Measurements from ENCODE around the gene FHIT. TPM values are rescaled to one million over a fixed set of nuclear protein-coding genes. Genes with fewer than 3 reads are reported as not detected.
"Not testable (repeated sequence)": the region's sequence is repeated elsewhere in the genome, so short reads cannot be mapped to it uniquely, and the experiment has no call there.

Gene FHIT
- polyA plus RNA-seq, 1 donor, result 35.8 TPM

GRCh38 chr3:61015859-61016258 is 235.4 kb downstream of the FHIT start:
- 88% methylated on average over 1 of the region's 1 CpG for WGBS (ENCODE audit: insufficient coverage, low lambda C conversion rate)
- H3K27ac ChIP-seq (ENCODE audit: low read length), result no peak overlapping the region
- H3K27me3 ChIP-seq (ENCODE audit: control insufficient read depth, insufficient read depth, low read length), result no peaks in the 10 kb centered on the region
- no peak for DNase-seq
- H3K4me3 ChIP-seq (ENCODE audit: low read length), result no peak overlapping the region
- H3K9me3 ChIP-seq (ENCODE audit: control insufficient read depth, low read depth, low read length), result no peaks in the 10 kb centered on the region
- H3K36me3 ChIP-seq (ENCODE audit: control insufficient read depth, insufficient read depth, low read length), result no peaks in the 10 kb centered on the region
- no peaks in the 10 kb centered on the region for H3K4me1 ChIP-seq (ENCODE audit: control insufficient read depth, insufficient read depth, low read length)

DNA sequence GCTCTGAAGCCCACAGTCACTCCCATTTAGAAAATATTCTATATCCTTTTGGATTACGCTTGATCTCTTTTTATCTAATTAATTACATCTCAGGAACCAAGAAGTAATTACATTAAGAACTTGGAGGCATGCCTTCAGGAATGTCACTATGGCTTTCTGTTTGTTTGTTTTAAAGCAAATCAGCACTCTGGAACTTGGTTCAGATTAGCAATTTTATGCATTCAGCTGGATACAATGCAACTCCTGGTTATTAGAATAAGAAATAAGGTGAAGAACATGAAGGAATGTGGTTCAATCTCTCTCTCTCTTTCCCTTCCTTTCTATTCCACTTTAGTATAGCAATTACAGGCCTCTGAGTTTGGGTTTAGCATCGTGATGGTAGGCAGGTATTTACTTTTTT is 235.8 kb downstream of the FHIT start:
- no peak overlapping the region for H3K4me3 ChIP-seq (ENCODE audit: low read length)
- no peaks in the 10 kb centered on the region for H3K36me3 ChIP-seq (ENCODE audit: control insufficient read depth, insufficient read depth, low read length)
- no peak for DNase-seq
- H3K4me1 ChIP-seq (ENCODE audit: control insufficient read depth, insufficient read depth, low read length), result no peaks in the 10 kb centered on the region
- no peaks in the 10 kb centered on the region for H3K27me3 ChIP-seq (ENCODE audit: control insufficient read depth, insufficient read depth, low read length)
- WGBS (ENCODE audit: insufficient coverage, low lambda C conversion rate), result 40% methylated on average over 1 of the region's 2 CpGs
- H3K9me3 ChIP-seq (ENCODE audit: control insufficient read depth, low read depth, low read length), result no peaks in the 10 kb centered on the region
- H3K27ac ChIP-seq (ENCODE audit: low read length), result no peak overlapping the region

DNA sequence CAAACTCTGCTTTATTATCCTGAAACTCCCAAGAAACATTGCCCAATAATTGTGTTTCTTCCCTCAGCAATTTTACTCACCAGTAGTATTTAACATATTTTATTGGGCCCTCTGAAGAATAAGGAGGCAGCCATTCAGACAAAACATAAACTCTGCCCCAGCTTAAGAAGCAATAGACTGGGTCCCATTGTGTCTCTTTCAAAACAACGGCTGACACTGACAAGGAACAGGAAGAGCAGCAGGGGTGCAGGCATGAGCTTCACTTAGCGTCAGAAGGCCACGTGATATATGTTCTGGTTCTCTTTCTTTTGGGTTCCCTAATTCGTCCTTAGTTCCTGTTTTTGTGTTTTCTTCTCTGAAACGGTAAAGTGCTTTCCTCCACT is 242.3 kb downstream of the FHIT start:
- Histone ChIP-seq H3K27me3 (ENCODE audit: control insufficient read depth, insufficient read depth, low read length) (no peaks in the 10 kb centered on the region), H3K4me3 (ENCODE audit: low read length) (no peak overlapping the region), H3K4me1 (ENCODE audit: control insufficient read depth, insufficient read depth, low read length) (no peaks in the 10 kb centered on the region), H3K27ac (ENCODE audit: low read length) (no peak overlapping the region), H3K36me3 (ENCODE audit: control insufficient read depth, insufficient read depth, low read length) (no peaks in the 10 kb centered on the region), H3K9me3 (ENCODE audit: control insufficient read depth, low read depth, low read length) (no peaks in the 10 kb centered on the region)
- WGBS (ENCODE audit: insufficient coverage, low lambda C conversion rate), result 67% methylated on average over 1 of the region's 5 CpGs
- DNase-seq, result no peak

GRCh38 chr3:61008153-61008997 is 242.9 kb downstream of the FHIT start:
- Histone ChIP-seq H3K9me3 (ENCODE audit: control insufficient read depth, low read depth, low read length) (no peaks in the 10 kb centered on the region), H3K4me1 (ENCODE audit: control insufficient read depth, insufficient read depth, low read length) (no peaks in the 10 kb centered on the region), H3K36me3 (ENCODE audit: control insufficient read depth, insufficient read depth, low read length) (no peaks in the 10 kb centered on the region), H3K4me3 (ENCODE audit: low read length) (no peak overlapping the region), H3K27me3 (ENCODE audit: control insufficient read depth, insufficient read depth, low read length) (no peaks in the 10 kb centered on the region), H3K27ac (ENCODE audit: low read length) (no peak overlapping the region)
- WGBS (ENCODE audit: insufficient coverage, low lambda C conversion rate), result 80% methylated on average over 1 of the region's 5 CpGs
- DNase-seq, result no peak

DNA sequence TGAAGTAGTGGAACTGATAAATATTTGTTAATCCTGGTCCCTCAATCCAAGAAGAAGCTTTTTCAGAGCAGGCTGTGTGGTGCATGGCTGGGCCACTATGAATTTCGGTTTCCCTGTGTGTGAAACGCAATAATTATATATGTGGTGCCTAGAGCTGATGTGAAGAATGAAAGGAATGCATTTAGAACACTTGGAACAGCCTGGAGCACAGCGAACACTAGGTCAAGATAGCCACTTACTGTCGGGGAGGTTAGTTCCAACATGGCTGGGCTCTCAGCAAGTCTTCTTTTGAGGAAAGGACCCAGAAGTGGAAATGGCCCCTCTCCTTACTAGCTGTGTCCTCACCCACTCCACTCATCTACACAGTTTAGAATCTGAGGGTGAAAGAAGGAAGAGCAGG is 245.7 kb downstream of the FHIT start:
- Histone ChIP-seq H3K27ac (ENCODE audit: low read length) (no peak overlapping the region), H3K27me3 (ENCODE audit: control insufficient read depth, insufficient read depth, low read length) (no peaks in the 10 kb centered on the region), H3K4me3 (ENCODE audit: low read length) (no peak overlapping the region), H3K9me3 (ENCODE audit: control insufficient read depth, low read depth, low read length) (no peaks in the 10 kb centered on the region), H3K36me3 (ENCODE audit: control insufficient read depth, insufficient read depth, low read length) (no peaks in the 10 kb centered on the region), H3K4me1 (ENCODE audit: control insufficient read depth, insufficient read depth, low read length) (no peaks in the 10 kb centered on the region)
- WGBS (ENCODE audit: insufficient coverage, low lambda C conversion rate), result no CpG with 5 or more reads among the region's 4 CpGs
- no peak for DNase-seq

- H3K9me3 ChIP-seq (ENCODE audit: control insufficient read depth, low read depth, low read length), result no peaks in the 10 kb centered on the region
- 100% methylated on average over 2 of the region's 3 CpGs for WGBS (ENCODE audit: insufficient coverage, low lambda C conversion rate)
- H3K27ac ChIP-seq (ENCODE audit: low read length), result no peak overlapping the region
- no peaks in the 10 kb centered on the region for H3K36me3 ChIP-seq (ENCODE audit: control insufficient read depth, insufficient read depth, low read length)
- H3K4me1 ChIP-seq (ENCODE audit: control insufficient read depth, insufficient read depth, low read length), result no peaks in the 10 kb centered on the region
- H3K27me3 ChIP-seq (ENCODE audit: control insufficient read depth, insufficient read depth, low read length), result no peaks in the 10 kb centered on the region
- no peak overlapping the region for H3K4me3 ChIP-seq (ENCODE audit: low read length)
- no peak for DNase-seq
Measured at GRCh38 chr3:60998858-60999257, 252.4 kb downstream of the FHIT start.

DNA sequence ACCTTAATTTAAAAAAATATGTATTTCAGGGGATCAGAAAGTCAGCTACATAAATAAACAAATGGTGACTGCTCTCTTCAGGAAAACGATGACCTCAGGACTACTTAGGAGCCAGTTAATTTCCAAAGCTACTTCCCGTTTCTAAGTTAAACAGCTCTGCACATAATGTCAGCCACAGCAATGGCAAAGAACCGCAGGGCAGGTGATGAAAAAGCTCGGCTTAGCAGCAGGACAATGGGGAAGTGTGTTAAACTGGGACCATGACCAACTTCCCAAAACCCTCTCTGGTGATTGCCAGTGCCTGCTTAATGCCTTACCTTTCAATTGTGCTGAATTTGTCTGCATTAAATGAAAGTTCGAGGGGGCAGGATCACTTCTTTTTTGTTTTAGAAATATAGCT is 258.9 kb downstream of the FHIT start:
- no peak overlapping the region for H3K27ac ChIP-seq (ENCODE audit: low read length)
- WGBS (ENCODE audit: insufficient coverage, low lambda C conversion rate), result no CpG with 5 or more reads among the region's 5 CpGs
- no peak for DNase-seq

DNA sequence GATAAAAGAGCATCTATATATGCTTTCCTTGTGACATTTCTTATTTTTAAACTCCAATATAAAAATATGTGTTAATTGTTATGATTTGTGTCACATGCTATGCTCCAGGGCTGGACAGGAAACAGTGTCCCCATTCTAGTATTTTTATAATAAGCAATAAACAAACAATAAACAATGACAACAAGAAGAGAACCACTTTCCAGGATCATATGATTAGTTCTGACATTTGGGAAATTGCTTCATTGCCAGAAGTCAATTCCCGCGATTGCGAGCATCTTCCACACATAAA is 260.9 kb downstream of the FHIT start:
- no peak overlapping the region for H3K4me3 ChIP-seq (ENCODE audit: low read length)
- no peak for DNase-seq
- H3K27ac ChIP-seq (ENCODE audit: low read length), result no peak overlapping the region
- no peaks in the 10 kb centered on the region for H3K36me3 ChIP-seq (ENCODE audit: control insufficient read depth, insufficient read depth, low read length)
- WGBS (ENCODE audit: insufficient coverage, low lambda C conversion rate), result no CpG with 5 or more reads among the region's 3 CpGs
- no peaks in the 10 kb centered on the region for H3K27me3 ChIP-seq (ENCODE audit: control insufficient read depth, insufficient read depth, low read length)
- H3K4me1 ChIP-seq (ENCODE audit: control insufficient read depth, insufficient read depth, low read length), result no peaks in the 10 kb centered on the region
- H3K9me3 ChIP-seq (ENCODE audit: control insufficient read depth, low read depth, low read length), result no peaks in the 10 kb centered on the region

More for the DNA sequence above, 258.9 kb downstream of the FHIT start:
- Histone ChIP-seq H3K9me3 (ENCODE audit: control insufficient read depth, low read depth, low read length) (no peaks in the 10 kb centered on the region), H3K4me3 (ENCODE audit: low read length) (no peak overlapping the region), H3K36me3 (ENCODE audit: control insufficient read depth, insufficient read depth, low read length) (no peaks in the 10 kb centered on the region), H3K27me3 (ENCODE audit: control insufficient read depth, insufficient read depth, low read length) (no peaks in the 10 kb centered on the region), H3K4me1 (ENCODE audit: control insufficient read depth, insufficient read depth, low read length) (no peaks in the 10 kb centered on the region)

GRCh38 chr3:60989626-60990441 is 261.4 kb downstream of the FHIT start:
- no peaks in the 10 kb centered on the region for H3K27me3 ChIP-seq (ENCODE audit: control insufficient read depth, insufficient read depth, low read length)
- H3K9me3 ChIP-seq (ENCODE audit: control insufficient read depth, low read depth, low read length), result no peaks in the 10 kb centered on the region
- no peak for DNase-seq
- WGBS (ENCODE audit: insufficient coverage, low lambda C conversion rate), result 71% methylated on average over 1 of the region's 11 CpGs
- no peaks in the 10 kb centered on the region for H3K4me1 ChIP-seq (ENCODE audit: control insufficient read depth, insufficient read depth, low read length)
- no peaks in the 10 kb centered on the region for H3K36me3 ChIP-seq (ENCODE audit: control insufficient read depth, insufficient read depth, low read length)
- no peak overlapping the region for H3K4me3 ChIP-seq (ENCODE audit: low read length)
- no peak overlapping the region for H3K27ac ChIP-seq (ENCODE audit: low read length)

- DNase-seq; H3K4me1 ChIP-seq (ENCODE audit: control insufficient read depth, insufficient read depth, low read length); H3K27me3 ChIP-seq (ENCODE audit: control insufficient read depth, insufficient read depth, low read length); H3K9me3 ChIP-seq (ENCODE audit: control insufficient read depth, low read depth, low read length); H3K27ac ChIP-seq (ENCODE audit: low read length); H3K36me3 ChIP-seq (ENCODE audit: control insufficient read depth, insufficient read depth, low read length); H3K4me3 ChIP-seq (ENCODE audit: low read length): not testable (repeated sequence)
- WGBS (ENCODE audit: insufficient coverage, low lambda C conversion rate), result no CpG with 5 or more reads among the region's 1 CpG
Measured at GRCh38 chr3:60987191-60987590, 264.1 kb downstream of the FHIT start.

All from large intestine (tissue), 3 donors.